ENCODE data around the gene SPON1. TPM values are rescaled to one million over a fixed set of nuclear protein-coding genes. Genes with fewer than 3 reads are reported as not detected.

The SPON1 gene
- total RNA-seq, 1 experiment from 2014 or later, result 0.10 TPM

GRCh38 chr11:14111496-14111895 is 149.0 kb downstream of the SPON1 start:
- intact Hi-C loops (cut with micrococcal nuclease; ENCODE audit: unreplicated experiment), result no loop called here
- ChIA-PET POLR2A (no interaction called here), CTCF (no interaction called here)
- BruUV-seq (replicated peaks), result no TSS peak
- ATAC-seq (no peak), DNase-seq (ENCODE audit: low read depth, low spot score) (no peak)
- no peaks in the 10 kb centered on the region for H3K4me1 ChIP-seq (ENCODE audit: control insufficient read depth, insufficient read depth, low read length)
- H3K9me3 ChIP-seq (ENCODE audit: control insufficient read depth, insufficient read depth, low read depth, low read length), result no peaks in the 10 kb centered on the region
- no peak overlapping the region for H3K27ac ChIP-seq (ENCODE audit: low read length)
- in situ Hi-C loops (cut with HindIII; ENCODE audit: low pct_unique_long_range_greater_than_20kb, low sequenced_read_pairs), result no loop called here
- peaks cover 6% of the 10 kb centered on the region for H3K27me3 ChIP-seq (ENCODE audit: control insufficient read depth, insufficient read depth, low read length)
- H3K4me3 ChIP-seq (ENCODE audit: low read depth in 2 of 2, low read length in 2 of 2), result no peak overlapping the region
- no peak for TF ChIP-seq POLR2AphosphoS5 (IDR thresholded peaks at IDR 0.05; ENCODE audit: low read depth, low read length)
- no peak for TF ChIP-seq SIN3A (IDR thresholded peaks at IDR 0.05; ENCODE audit: borderline replicate concordance, insufficient read depth, low read depth, low read length)
- no peak for TF ChIP-seq TCF7L2 (IDR thresholded peaks at IDR 0.05; ENCODE audit: low read depth, low read length)
- TF ChIP-seq REST (IDR thresholded peaks at IDR 0.05; ENCODE audit: insufficient read depth in 1 of 2, low read depth in 2 of 2, low read length in 1 of 2), result no peak
- TF ChIP-seq CTCF (IDR thresholded peaks at IDR 0.05), result no peak
- H3K36me3 ChIP-seq (ENCODE audit: control insufficient read depth, insufficient read depth, low read length), result no peaks in the 10 kb centered on the region

- BruUV-seq (replicated peaks), result no TSS peak
- H3K9me3 ChIP-seq (ENCODE audit: control insufficient read depth, insufficient read depth, low read depth, low read length), result no peaks in the 10 kb centered on the region
- ChIA-PET CTCF (no interaction called here), POLR2A (no interaction called here)
- H3K36me3 ChIP-seq (ENCODE audit: control insufficient read depth, insufficient read depth, low read length), result no peaks in the 10 kb centered on the region
- no peak overlapping the region for H3K27ac ChIP-seq (ENCODE audit: low read length)
- in situ Hi-C loops (cut with HindIII; ENCODE audit: low pct_unique_long_range_greater_than_20kb, low sequenced_read_pairs), result no loop called here
- DNase-seq (ENCODE audit: low read depth, low spot score) (no peak), ATAC-seq (no peak)
- H3K4me1 ChIP-seq (ENCODE audit: control insufficient read depth, insufficient read depth, low read length), result no peaks in the 10 kb centered on the region
- intact Hi-C loops (cut with micrococcal nuclease; ENCODE audit: unreplicated experiment), result no loop called here
- H3K27me3 ChIP-seq (ENCODE audit: control insufficient read depth, insufficient read depth, low read length), result peaks cover 4% of the 10 kb centered on the region; the same call in 1 of the 2 replicates
- TF ChIP-seq REST (IDR thresholded peaks at IDR 0.05; ENCODE audit: insufficient read depth in 1 of 2, low read depth in 2 of 2, low read length in 1 of 2) (no peak), SIN3A (IDR thresholded peaks at IDR 0.05; ENCODE audit: borderline replicate concordance, insufficient read depth, low read depth, low read length) (no peak)
- no peak overlapping the region for H3K4me3 ChIP-seq (ENCODE audit: low read depth in 2 of 2, low read length in 2 of 2)
Measured at GRCh38 chr11:14112721-14113120, 150.2 kb downstream of the SPON1 start.
